ENCODE measurements around the gene PRKCB. TPM values are rescaled to one million over a fixed set of nuclear protein-coding genes. Genes with fewer than 3 reads are reported as not detected.

PRKCB gene
- total and polyA plus RNA-seq, 9 donors = 0.38 to 5.0 (median 1.2) TPM

DNA sequence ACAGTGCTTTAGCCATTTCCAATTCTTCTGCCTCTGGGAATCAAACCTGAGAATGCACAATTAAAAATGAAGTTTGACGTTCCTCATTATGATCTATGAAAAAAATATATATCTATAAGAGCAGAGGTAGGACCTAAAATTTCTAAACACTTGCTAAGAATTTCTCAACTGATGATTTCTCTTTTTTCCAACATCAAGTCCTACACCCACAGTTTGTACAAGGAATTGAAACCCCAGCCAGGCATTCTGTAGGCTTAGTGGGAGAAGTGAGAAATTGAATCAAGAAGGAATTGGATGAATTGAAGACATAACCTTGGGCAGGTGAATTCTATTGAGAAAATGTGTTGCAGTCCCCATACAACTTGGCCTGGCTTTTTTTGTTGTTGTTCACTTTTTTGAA, 423.0 kb downstream of the PRKCB start:
- H3K27ac ChIP-seq = no peak overlapping the region
- intact Hi-C loops (cut with DNase I) = no loop called here
- no peaks in the 10 kb centered on the region for H3K4me1 ChIP-seq (ENCODE audit: insufficient read depth)
- no peaks in the 10 kb centered on the region for H3K27me3 ChIP-seq
- no peaks in the 10 kb centered on the region for H3K9me3 ChIP-seq
- DNase-seq = no peak
- no peaks in the 10 kb centered on the region for H3K36me3 ChIP-seq
- H3K4me3 ChIP-seq = no peak overlapping the region
- TF ChIP-seq, protein P1, sequence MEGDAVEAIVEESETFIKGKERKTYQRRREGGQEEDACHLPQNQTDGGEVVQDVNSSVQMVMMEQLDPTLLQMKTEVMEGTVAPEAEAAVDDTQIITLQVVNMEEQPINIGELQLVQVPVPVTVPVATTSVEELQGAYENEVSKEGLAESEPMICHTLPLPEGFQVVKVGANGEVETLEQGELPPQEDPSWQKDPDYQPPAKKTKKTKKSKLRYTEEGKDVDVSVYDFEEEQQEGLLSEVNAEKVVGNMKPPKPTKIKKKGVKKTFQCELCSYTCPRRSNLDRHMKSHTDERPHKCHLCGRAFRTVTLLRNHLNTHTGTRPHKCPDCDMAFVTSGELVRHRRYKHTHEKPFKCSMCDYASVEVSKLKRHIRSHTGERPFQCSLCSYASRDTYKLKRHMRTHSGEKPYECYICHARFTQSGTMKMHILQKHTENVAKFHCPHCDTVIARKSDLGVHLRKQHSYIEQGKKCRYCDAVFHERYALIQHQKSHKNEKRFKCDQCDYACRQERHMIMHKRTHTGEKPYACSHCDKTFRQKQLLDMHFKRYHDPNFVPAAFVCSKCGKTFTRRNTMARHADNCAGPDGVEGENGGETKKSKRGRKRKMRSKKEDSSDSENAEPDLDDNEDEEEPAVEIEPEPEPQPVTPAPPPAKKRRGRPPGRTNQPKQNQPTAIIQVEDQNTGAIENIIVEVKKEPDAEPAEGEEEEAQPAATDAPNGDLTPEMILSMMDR (IDR thresholded peaks at IDR 0.05) = no peak
- no peak for TF ChIP-seq EP300 (IDR thresholded peaks at IDR 0.05)
- TF ChIP-seq POLR2A (IDR thresholded peaks at IDR 0.05) = no peak
- WGBS, 3 donors = 64 to 73% (median 66%) methylated on average over 1 of the region's 1 CpG

DNA sequence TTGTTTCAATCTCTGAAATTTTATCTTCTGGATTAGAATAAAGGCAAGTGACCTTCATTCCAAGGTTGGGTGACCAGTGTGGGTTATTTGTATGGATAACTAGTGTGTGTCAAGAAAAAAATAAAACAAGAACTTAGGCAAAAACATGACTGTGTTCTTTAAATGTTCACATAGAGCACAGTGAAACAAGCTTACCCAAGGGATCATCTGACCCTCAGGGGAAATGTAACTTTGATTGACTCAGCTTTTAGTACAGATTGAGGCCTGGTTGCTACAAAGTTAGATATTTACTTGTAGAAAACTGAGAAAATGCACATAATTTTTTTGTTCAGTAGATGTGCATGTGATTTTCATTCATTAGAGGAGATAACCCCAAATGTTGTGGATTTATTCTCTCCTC, 427.0 kb downstream of the PRKCB start:
- TF ChIP-seq, protein P1 (IDR thresholded peaks at IDR 0.05) = no peak
- no peak for TF ChIP-seq EP300 (IDR thresholded peaks at IDR 0.05)
- no peak for TF ChIP-seq POLR2A (IDR thresholded peaks at IDR 0.05)
- Histone ChIP-seq H3K9me3 (no peaks in the 10 kb centered on the region), H3K36me3 (no peaks in the 10 kb centered on the region), H3K4me1 (ENCODE audit: insufficient read depth) (no peaks in the 10 kb centered on the region), H3K4me3 (no peak overlapping the region), H3K27me3 (no peaks in the 10 kb centered on the region), H3K27ac (no peak overlapping the region)
- intact Hi-C loops (cut with DNase I) = no loop called here
- DNase-seq = no peak

Small RNA genes within 50 kb of the gene (microRNA-seq; reads per million reads assigned to microRNA genes)
- gene MIR1273H = 0 reads per million in 3 donors

Small RNA genes within 50 kb of the gene (small RNA-seq; reads per million reads assigned to genes)
- gene MIR1273H = not detected

Other genes with a start within 250 kb of the PRKCB start
- 10 to 100 TPM; 42.4 to 79.5 (median 53.6) TPM for gene NDUFAB1, start 239.7 kb upstream of the PRKCB start, total RNA-seq
- 10 to 100 TPM; 66.9 to 83.0 TPM for gene NDUFAB1, start 239.7 kb upstream of the PRKCB start, polyA plus RNA-seq
- gene PALB2, start 194.7 kb upstream of the PRKCB start, total RNA-seq = 10 to 100 TPM in 4 of 7 donors, 1 to 10 TPM in 3; 6.1 to 13.7 (median 10.8) TPM
- 1 to 10 TPM; 7.1 to 7.3 TPM for gene PALB2, start 194.7 kb upstream of the PRKCB start, polyA plus RNA-seq
- gene DCTN5, start 194.5 kb upstream of the PRKCB start, total RNA-seq = 10 to 100 TPM in 6 of 7 donors, 1 to 10 TPM in 1; 9.2 to 44.4 (median 34.6) TPM
- 10 to 100 TPM; 11.6 to 64.6 TPM for gene DCTN5, start 194.5 kb upstream of the PRKCB start, polyA plus RNA-seq
- 1 to 10 TPM; 1.1 to 3.0 (median 1.9) TPM for gene PLK1, start 157.1 kb upstream of the PRKCB start, total RNA-seq
- gene PLK1, start 157.1 kb upstream of the PRKCB start, polyA plus RNA-seq = 1 to 10 TPM; 1.5 to 4.7 TPM
- gene ERN2, start 122.8 kb upstream of the PRKCB start, total RNA-seq = under 1 TPM in 2 of 7 donors, not detected in 5; 0.24 to 0.26 TPM
- not detected for gene ERN2, start 122.8 kb upstream of the PRKCB start, polyA plus RNA-seq
- gene CHP2, start 81.0 kb upstream of the PRKCB start, total RNA-seq = under 1 TPM in 1 of 7 donors, not detected in 6; 0.10 TPM
- gene CHP2, start 81.0 kb upstream of the PRKCB start, polyA plus RNA-seq = under 1 TPM; 0.05 to 0.15 TPM

All from ovary (tissue), 9 donors.